SK-N-SH (cell line): ENCODE results near the gene RCOR2. TPM values are rescaled to one million over a fixed set of nuclear protein-coding genes. Genes with fewer than 3 reads are reported as not detected.
A peak's percentile ranks its signal among the peaks of the same experiment; 100 is the strongest.

Source experiments
- CTCF ChIA-PET: fragments of 300-600, 350-600 bp; formaldehyde crosslinking; extraction: SDS; loops from one replicate; lab custom pipeline; 2021; lab: Yijun Ruan, JAX
- POLR2A ChIA-PET: fragments of 350-600 bp; sonication (Branson Sonifier 250); formaldehyde crosslinking; extraction: SDS; loops from one replicate; lab custom pipeline; 2020; ENCODE audit warnings: antibody characterized with exemption, inconsistent platforms; lab: Yijun Ruan, JAX
- DNase-seq: peaks from one replicate; pipeline ENCODE4 v3.0.0; 2012
- H2AFZ ChIP-seq: fragments of 200-600 bp; sonication (generic); 2 replicates; pipeline ENCODE4 v1.8.1; 2016; ENCODE audit warnings: antibody characterized with exemption, mild to moderate bottlenecking, low read depth
- H3F3A ChIP-seq: fragments of 200-600 bp; sonication (generic); replicated peaks from 2 replicates; pipeline ENCODE3; 2016; ENCODE audit warnings: antibody characterized with exemption, mild to moderate bottlenecking; ENCODE audit not compliant: insufficient read depth
- H3K27ac ChIP-seq, 2 experiments: fragments of 200-500 bp in 1 of 2; fragments of 200-600 bp in 1 of 2; sonication (Bioruptor generic) in 1 of 2; sonication (generic), shearing (Covaris generic) in 1 of 2; 2 replicates each; pipeline versions ENCODE4 v1.5.1 to v1.6.1; 2014 to 2016; ENCODE audit warnings: low read depth in 2 of 2, inconsistent platforms in 1 of 2, low read length in 1 of 2, mild to moderate bottlenecking in 1 of 2, mixed read lengths in 1 of 2
- H3K27me3 ChIP-seq: fragments of 200-600 bp; sonication (generic), shearing (Covaris generic); 2 replicates; pipeline ENCODE4 v1.6.1; 2016; ENCODE audit warnings: mixed run types; ENCODE audit not compliant: insufficient read depth
- H3K36me3 ChIP-seq, 2 experiments: fragments of 200-500 bp in 1 of 2; fragments of 200-600 bp in 1 of 2; sonication (Bioruptor generic) in 1 of 2; sonication (generic) in 1 of 2; replicated peaks in 1 of 2; 2 replicates each; pipeline versions ENCODE3 to v1.5.1; 2014 to 2016; ENCODE audit warnings: low read length in 1 of 2, mild to moderate bottlenecking in 1 of 2; ENCODE audit not compliant: insufficient read depth in 2 of 2, control insufficient read depth in 1 of 2
- H3K4me1 ChIP-seq, 2 experiments: fragments of 200-500 bp in 1 of 2; fragments of 200-600 bp in 1 of 2; sonication (Bioruptor generic) in 1 of 2; sonication (generic), shearing (Covaris generic) in 1 of 2; 2 replicates each; pipeline versions ENCODE4 v1.5.1 to v1.6.1; 2014 to 2016; ENCODE audit warnings: low read depth in 1 of 2, low read length in 1 of 2, mixed run types in 1 of 2; ENCODE audit not compliant: insufficient read depth in 2 of 2, control insufficient read depth in 1 of 2
- H3K4me2 ChIP-seq: fragments of 200-600 bp; sonication (generic), shearing (Covaris generic); 2 replicates; pipeline ENCODE4 v1.6.1; 2017; ENCODE audit warnings: mixed run types
- H3K4me3 ChIP-seq, 2 experiments: fragments of 200-500 bp in 1 of 2; fragments of 200-600 bp in 1 of 2; sonication (Bioruptor generic) in 1 of 2; sonication (generic), shearing (Covaris generic) in 1 of 2; 2 replicates each; pipeline versions ENCODE4 v1.5.1 to v1.8.1; 2014 to 2016; ENCODE audit warnings: low read depth in 2 of 2, inconsistent platforms in 1 of 2, low read length in 1 of 2, mild to moderate bottlenecking in 1 of 2, mixed read lengths in 1 of 2, moderate library complexity in 1 of 2
- H3K79me2 ChIP-seq: fragments of 200-600 bp; sonication (generic); 2 replicates; pipeline ENCODE4 v1.8.1; 2017; ENCODE audit warnings: mild to moderate bottlenecking; ENCODE audit not compliant: insufficient read depth
- H3K9ac ChIP-seq: fragments of 200-600 bp; sonication (generic); 2 replicates; pipeline ENCODE4 v1.6.1; 2017; ENCODE audit warnings: mixed run types
- H3K9me2 ChIP-seq: fragments of 200-600 bp; sonication (generic); 2 replicates; pipeline ENCODE4 v1.6.1; 2017; ENCODE audit warnings: mixed run types
- H3K9me3 ChIP-seq: fragments of 200-600 bp; sonication (generic); 2 replicates; pipeline ENCODE4 v1.6.1; 2017; ENCODE audit warnings: mixed run types, mild to moderate bottlenecking, moderate library complexity
- H4K20me1 ChIP-seq: fragments of 200-600 bp; sonication (generic); 2 replicates; pipeline ENCODE4 v1.6.1; 2017; ENCODE audit warnings: mild to moderate bottlenecking, mixed run types; ENCODE audit not compliant: insufficient read depth
- CTCF ChIP-seq: fragments of 200-600 bp; sonication (generic); IDR thresholded peaks from 2 replicates; pipeline ENCODE4 v1.6.1; 2017; ENCODE audit warnings: antibody characterized with exemption, mild to moderate bottlenecking, moderate library complexity
- ELF1 ChIP-seq: IDR thresholded peaks from 2 replicates; pipeline ENCODE4 v1.4.0; 2012
- FOSL2 ChIP-seq: IDR thresholded peaks from 2 replicates; pipeline ENCODE4 v1.4.0; 2012; ENCODE audit warnings: low read depth, mild to moderate bottlenecking, moderate library complexity, borderline replicate concordance
- GABPA ChIP-seq: IDR thresholded peaks from 2 replicates; pipeline ENCODE4 v1.4.0; 2012; ENCODE audit warnings: low read depth, mild to moderate bottlenecking
- GATA2 ChIP-seq: sonication (generic); formaldehyde crosslinking; IDR thresholded peaks from 2 replicates; pipeline ENCODE4 v1.5.0; 2020; ENCODE audit warnings: mild to moderate bottlenecking, missing genetic modification reagents
- MEF2A ChIP-seq: IDR thresholded peaks from 2 replicates; pipeline ENCODE4 v1.4.0; 2012; ENCODE audit warnings: low read depth, borderline replicate concordance
- NFIC ChIP-seq: IDR thresholded peaks from 2 replicates; pipeline ENCODE4 v1.4.0; 2012; ENCODE audit warnings: borderline replicate concordance
- NRF1 ChIP-seq: IDR thresholded peaks from 2 replicates; pipeline ENCODE4 v1.6.1; 2012; ENCODE audit warnings: low read depth, mild to moderate bottlenecking, low read length
- RCOR1 ChIP-seq: fragments of 150-350 bp; IDR thresholded peaks from 2 replicates; pipeline ENCODE4 v1.6.1; 2017; ENCODE audit warnings: antibody characterized with exemption, low read length
- SMC3 ChIP-seq: IDR thresholded peaks from 2 replicates; pipeline ENCODE4 v1.6.1; 2012; ENCODE audit warnings: low read depth, low read length, improper control_type of control experiment
- TCF12 ChIP-seq: IDR thresholded peaks from 2 replicates; pipeline ENCODE4 v1.4.0; 2012
- TEAD4 ChIP-seq: IDR thresholded peaks from 2 replicates; pipeline ENCODE4 v1.4.0; 2012; ENCODE audit warnings: mild to moderate bottlenecking, borderline replicate concordance; ENCODE audit not compliant: insufficient read depth
- YY1 ChIP-seq: IDR thresholded peaks from 2 replicates; pipeline ENCODE4 v1.4.0; 2012; ENCODE audit warnings: low read depth, mild to moderate bottlenecking
- ZBTB33 ChIP-seq: IDR thresholded peaks from 2 replicates; pipeline ENCODE4 v1.4.0; 2012; ENCODE audit warnings: low read depth, borderline replicate concordance
- WGBS: methylation state at CpG from one replicate; pipeline ENCODE4 v1.1.6; 2017; ENCODE audit warnings: low lambda C conversion rate; 5-methylcytosine and 5-hydroxymethylcytosine counted together
- polyA plus RNA-seq, 3 experiments: library from polyadenylated mRNA; depleted of rRNA; stranded (reverse); fragments of >200 nt; gene quantifications; 2 replicates each; pipeline ENCODE4 v1.2.3, GENCODE V29; 2012

RCOR2 gene
- polyA plus RNA-seq, 1 of the 3 experiments (the other 2 are of a cell fraction): 1.1 TPM

GRCh38 chr11:63880403-63880790, 36.6 kb downstream of the RCOR2 start:
- no peak overlapping the region for H3K4me3 ChIP-seq
- H3K36me3 ChIP-seq: no peaks in the 10 kb centered on the region
- no peak overlapping the region for H2AFZ ChIP-seq
- no peaks in the 10 kb centered on the region for H3K9me2 ChIP-seq
- no peaks in the 10 kb centered on the region for H3K9me3 ChIP-seq
- POLR2A ChIA-PET: no interaction called here
- no peak overlapping the region for H3K9ac ChIP-seq
- no peak for DNase-seq
- H3K27ac ChIP-seq: peak overlapping the region in 1 of 2 experiments; percentile 57; a peak in 1 of 4 replicates
- H3K4me2 ChIP-seq: peak overlapping the region; percentile 73
- WGBS: 90% methylated on average over 3 of the region's 3 CpGs
- CTCF ChIA-PET: interaction anchor here (0.9 kb wide), 1 partner anchor 44 kb away, joined by 5 read pairs; no protein-coding TSS in a partner anchor
- peaks cover 7 to 20% of the 10 kb centered on the region in 2 experiments; a peak in 3 of 4 replicates for H3K4me1 ChIP-seq
- TF ChIP-seq YY1 (no peak), CTCF (no peak), TEAD4 (no peak), NRF1 (no peak), GATA2 (CRISPR knock-in tag) (no peak), RCOR1 (no peak), ELF1 (no peak), GABPA (no peak)
- H3F3A ChIP-seq: peaks cover 4% of the 10 kb centered on the region
- H4K20me1 ChIP-seq: peaks cover 80% of the 10 kb centered on the region
- H3K27me3 ChIP-seq: no peaks in the 10 kb centered on the region
- peaks cover 90% of the 10 kb centered on the region for H3K79me2 ChIP-seq

- Histone ChIP-seq H3K9me3 (no peaks in the 10 kb centered on the region), H3K4me1 (peaks cover 7 to 20% of the 10 kb centered on the region in 2 experiments; a peak in 3 of 4 replicates), H3K9me2 (no peaks in the 10 kb centered on the region), H3K4me3 (no peak overlapping the region), H3K36me3 (no peaks in the 10 kb centered on the region), H3F3A (peaks cover 4% of the 10 kb centered on the region), H3K4me2 (peak overlapping the region; percentile 73), H3K79me2 (peaks cover 90% of the 10 kb centered on the region), H3K9ac (no peak overlapping the region), H3K27ac (peak overlapping the region in 1 of 2 experiments; percentile 57; a peak in 1 of 4 replicates), H4K20me1 (peaks cover 84% of the 10 kb centered on the region), H3K27me3 (no peaks in the 10 kb centered on the region), H2AFZ (no peak overlapping the region)
- CTCF ChIA-PET: interaction anchor here (0.7 to 2.7 kb wide), 3 partner anchors 27 to 43 kb away, joined by 3 to 9 read pairs (median 5); no protein-coding TSS in a partner anchor
- POLR2A ChIA-PET: no interaction called here
- WGBS: 58% methylated on average over 2 of the region's 2 CpGs
- no peak for DNase-seq
- TF ChIP-seq MEF2A (no peak), NFIC (peak; percentile 24; the same call in 1 of the 2 replicates), SMC3 (no peak), FOSL2 (peak; percentile 62; the same call in 1 of the 2 replicates), TCF12 (peak; percentile 43; the same call in 1 of the 2 replicates), ZBTB33 (no peak), GATA2 (CRISPR knock-in tag) (no peak), YY1 (no peak)
Measured at GRCh38 chr11:63879598-63880402, 37.2 kb downstream of the RCOR2 start.
